GM12878 (cell line): Measurements from ENCODE around the gene F12. TPM values are rescaled to one million over a fixed set of nuclear protein-coding genes. Genes with fewer than 3 reads are reported as not detected.

Experiments used
- ATAC-seq: fragments of 200-7000 bp; cut with Tn5 transposase; 3 replicates; pipeline ENCODE4 v1.9.1; 2020; ENCODE audit warnings: mild to moderate bottlenecking, moderate library complexity
- BruUV-seq: library from RNA; stranded (reverse); fragments of 400-500 nt; replicated peaks from 2 replicates; lab custom pipeline; 2021; lab: Mats Ljungman, UMichigan
- CTCF ChIA-PET: fragments of 300-600 bp; sonication (Branson Sonifier 250); formaldehyde crosslinking; extraction: SDS; loops from one replicate; lab custom pipeline; 2021; ENCODE audit warnings: inconsistent platforms; lab: Yijun Ruan, JAX
- POLR2A ChIA-PET: fragments of 350-600 bp; formaldehyde crosslinking; extraction: SDS; loops from one replicate; lab custom pipeline; 2021; ENCODE audit warnings: inconsistent platforms; lab: Charles Lee
- RAD21 ChIA-PET: fragments of 300-600 bp; sonication (Branson Sonifier 250); formaldehyde crosslinking; loops from one replicate; lab custom pipeline; 2023; ENCODE audit warnings: antibody characterized with exemption; ENCODE audit not compliant: unreplicated experiment; lab: Charles Lee
- SMC1A ChIA-PET: fragments of 300-600 bp; sonication (Branson Sonifier 250); formaldehyde crosslinking; loops from one replicate; lab custom pipeline; 2023; ENCODE audit not compliant: unreplicated experiment, uncharacterized antibody; lab: Charles Lee
- DNase-seq: peaks from one replicate; pipeline ENCODE4 v3.0.0-alpha.2; 2011; ENCODE audit warnings: low read depth, low spot score
- FAIRE-seq: peaks from 3 replicates; lab custom pipeline; 2011; peaks lifted over from hg19 to GRCh38; lab: Jason Lieb, UNC
- H2AFZ ChIP-seq: 2 replicates; pipeline ENCODE4 v1.6.0; 2011; ENCODE audit warnings: low read depth, low read length, control low read depth; ENCODE audit not compliant: control insufficient read depth
- H3K27ac ChIP-seq: 2 replicates; pipeline ENCODE4 v1.5.1; 2011; ENCODE audit warnings: control low read depth; ENCODE audit not compliant: control insufficient read depth, insufficient read depth
- H3K27me3 ChIP-seq, 2 experiments: replicated peaks in 1 of 2; 2 replicates each; pipeline versions ENCODE4 v1.6.0 to v1.6.1; 2011; ENCODE audit warnings: low read length in 1 of 2; ENCODE audit not compliant: control insufficient read depth in 2 of 2, insufficient read depth in 2 of 2
- H3K36me3 ChIP-seq, 2 experiments: 2 replicates each; pipeline ENCODE4 v1.5.1; 2011; ENCODE audit warnings: low read length in 1 of 2; ENCODE audit not compliant: control insufficient read depth in 2 of 2, insufficient read depth in 2 of 2
- H3K4me1 ChIP-seq: 2 replicates; pipeline ENCODE4 v1.6.1; 2011; ENCODE audit warnings: mild to moderate bottlenecking, low read length, moderate library complexity, mixed read lengths; ENCODE audit not compliant: control insufficient read depth, insufficient read depth
- H3K4me2 ChIP-seq: 2 replicates; pipeline ENCODE4 v1.6.0; 2011; ENCODE audit warnings: control low read depth; ENCODE audit not compliant: control insufficient read depth, insufficient read depth
- H3K4me3 ChIP-seq: fragments of 200-600 bp; sonication (generic); 2 replicates; pipeline ENCODE4 v1.5.1; 2016
- H3K79me2 ChIP-seq: 2 replicates; pipeline ENCODE4 v1.6.0; 2011; ENCODE audit warnings: low read length; ENCODE audit not compliant: control insufficient read depth, insufficient read depth
- H3K9ac ChIP-seq: 2 replicates; pipeline ENCODE4 v1.8.0; 2011; ENCODE audit warnings: low read length, control low read depth, mixed read lengths; ENCODE audit not compliant: control insufficient read depth, insufficient read depth
- H3K9me3 ChIP-seq: replicated peaks from 3 replicates; pipeline ENCODE4 v1.5.1; 2011; ENCODE audit warnings: mild to moderate bottlenecking, low read length; ENCODE audit not compliant: control insufficient read depth, insufficient read depth
- H4K20me1 ChIP-seq: 2 replicates; pipeline ENCODE4 v1.6.0; 2011; ENCODE audit not compliant: control insufficient read depth, insufficient read depth
- EZH2 ChIP-seq: IDR thresholded peaks from 2 replicates; pipeline ENCODE4 v1.6.1; 2012; ENCODE audit warnings: low read depth, mild to moderate bottlenecking, control low read depth, inconsistent platforms, low read length, borderline replicate concordance; ENCODE audit not compliant: control insufficient read depth
- STAT1 ChIP-seq: fragments of 450-650 bp; conservative IDR thresholded peaks from 2 replicates; pipeline ENCODE4 v1.6.1; 2014; ENCODE audit warnings: antibody characterized with exemption, mild to moderate bottlenecking
- WGBS: methylation state at CpG from one replicate; pipeline ENCODE4 v1.1.6; 2016; ENCODE audit warnings: low lambda C conversion rate; ENCODE audit not compliant: insufficient replicate concordance, insufficient coverage; ENCODE audit errors: missing lambda C conversion rate; 5-methylcytosine and 5-hydroxymethylcytosine counted together
- in situ Hi-C: fragments of 300-500 bp; cut with MboI; formaldehyde crosslinking; loops from 9 replicates; pipeline ENCODE4 v1.14.3; 2018; ENCODE audit warnings: mixed read lengths
- intact Hi-C: fragments of 100-400 bp; cut with micrococcal nuclease; formaldehyde crosslinking; loops from one replicate; pipeline ENCODE4 v1.14.2; 2022; ENCODE audit not compliant: unreplicated experiment
- polyA plus RNA-seq, 11 experiments: library from polyadenylated mRNA; depleted of rRNA in 4 of 11; unstranded in 6 of 11; stranded (reverse) in 5 of 11; fragments of >200 nt; fragmentation: Nextera tagmentation in 4 of 11; fragmentation: Illumina TruSeq in 1 of 11; extraction: Ambion mirVana in 4 of 11; extraction: Trizol in 1 of 11; gene quantifications; 1 replicate in 1 of 11; 2 replicates in 10 of 11; pipeline versions ENCODE4 v1.2.1 to v1.2.3, GENCODE V29; 2011 to 2016; ENCODE audit warnings: inconsistent platforms in 2 of 11, missing spikeins in 2 of 11, low read depth in 1 of 11
- total RNA-seq, 4 experiments: library from RNA; depleted of rRNA in 3 of 4; stranded (reverse); fragments of >200 nt in 3 of 4; fragmentation: Illumina TruSeq in 1 of 4; extraction: Trizol in 1 of 4; gene quantifications; 2 replicates each; pipeline versions ENCODE4 v1.2.1 to v1.2.3, GENCODE V29; 2013 to 2021

The F12 gene
- total and polyA plus RNA-seq, 10 of the 15 experiments (the other 5 are each of a cell fraction or from before 2014, with no cell fraction given): 0.25 to 11.3 (median 5.5) TPM

DNA sequence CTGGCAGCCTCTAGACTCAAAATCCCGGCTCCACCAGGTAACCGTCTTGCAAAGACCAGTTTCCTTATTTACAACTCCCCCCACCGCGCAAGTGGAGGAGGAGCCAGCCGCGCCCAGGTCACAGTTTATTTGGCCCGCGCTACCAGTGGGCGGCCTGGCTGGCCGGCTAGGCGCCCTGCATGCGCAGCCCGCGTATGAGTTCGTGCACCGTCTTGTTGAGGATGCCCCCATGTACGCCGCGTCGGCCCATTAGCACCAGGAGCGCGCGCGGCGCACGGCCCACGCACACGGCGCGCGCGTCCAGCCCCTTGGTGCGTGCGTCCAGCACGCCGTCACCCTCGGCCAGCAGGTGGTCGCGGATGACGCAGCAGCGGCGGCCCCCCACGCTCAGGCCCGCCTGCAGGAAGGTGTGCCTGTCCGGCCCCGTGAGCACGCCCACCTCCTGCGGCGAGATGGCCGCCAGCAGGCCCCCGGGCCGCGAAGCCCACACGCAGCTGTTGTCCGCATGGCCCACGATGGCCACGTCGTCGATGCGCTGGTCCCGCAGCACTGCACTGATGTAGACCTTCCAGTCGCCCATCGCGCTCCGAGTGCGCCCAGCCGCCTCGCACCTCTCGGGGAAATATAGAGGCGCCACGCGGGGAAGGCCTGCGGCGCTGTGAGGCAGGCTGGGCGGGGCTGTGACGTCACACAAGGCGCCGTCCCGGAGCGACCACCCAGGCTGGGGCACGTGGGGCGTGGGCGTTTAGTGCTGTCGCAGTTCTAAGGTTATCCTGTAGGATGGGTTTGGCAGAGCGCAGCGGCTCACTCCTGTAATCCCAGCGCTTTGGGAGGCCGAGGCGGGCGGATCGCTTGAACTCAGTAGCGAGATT, 9.1 kb downstream of the F12 start, which contains the start of gene PFN3:
PFN3 (minus strand) TSS at position 665 of the 872 bp plus-strand sequence; CDS start at position 580, 85 bp downstream.
- TF ChIP-seq STAT1: no peak
- intact Hi-C loops: no loop called here
- Histone ChIP-seq H3K36me3 (no peaks in the 10 kb centered on the region), H3K4me3 (no peak within 1 kb of the TSS), H3K4me1 (peaks cover 20% of the 10 kb centered on the region), H2AFZ (no peak within 1 kb of the TSS), H3K27me3 (no peaks in the 10 kb centered on the region), H4K20me1 (no peaks in the 10 kb centered on the region), H3K9ac (no peak within 1 kb of the TSS), H3K79me2 (no peaks in the 10 kb centered on the region), H3K9me3 (no peaks in the 10 kb centered on the region), H3K4me2 (no peak within 1 kb of the TSS), H3K27ac (no peak within 1 kb of the TSS)
- in situ Hi-C loops: loop anchor here (25.0 kb wide), 1 partner anchor 1363 kb away; no protein-coding TSS in a partner anchor
- RAD21 ChIA-PET: interaction anchor here (6.3 kb wide), 1 partner anchor 10 kb away, joined by 120 read pairs; no protein-coding TSS in a partner anchor
- FAIRE-seq (no peak), DNase-seq (no peak), ATAC-seq (no peak)
- 85% methylated on average over 79 of the region's 92 CpGs for WGBS
- SMC1A ChIA-PET: interaction anchor here (3.6 to 7.4 kb wide), 5 partner anchors 9 to 81 kb away, joined by 23 to 105 read pairs (median 92); partner anchors contain the start of genes GRK6 and PRR7
- BruUV-seq: no TSS peak
- CTCF ChIA-PET: interaction anchor here (0.7 to 8.3 kb wide), 5 partner anchors 9 to 734 kb away, joined by 3 to 391 read pairs (median 188); partner anchors contain the start of genes GRK6 and PRR7
- POLR2A ChIA-PET: interaction anchor here (11.0 kb wide), 1 partner anchor 28 kb away, joined by 174 read pairs; the partner anchor contains the start of gene GRK6

- H3K27ac ChIP-seq: no peak overlapping the region
- FAIRE-seq (no peak), DNase-seq (no peak), ATAC-seq (no peak)
- no peaks in the 10 kb centered on the region for H3K27me3 ChIP-seq
- H2AFZ ChIP-seq: no peak overlapping the region
- ChIA-PET RAD21 (interaction anchor here (0.9 kb wide), 1 partner anchor 56 kb away, joined by 3 read pairs; no protein-coding TSS in a partner anchor), SMC1A (interaction anchor here (1.1 kb wide), 1 partner anchor 79 kb away, joined by 3 read pairs; no protein-coding TSS in a partner anchor), CTCF (no interaction called here), POLR2A (no interaction called here)
- H3K4me2 ChIP-seq: no peak overlapping the region
- no TSS peak for BruUV-seq
- 48% methylated on average over 13 of the region's 16 CpGs for WGBS
- no peak overlapping the region for H3K4me3 ChIP-seq
- no peak for TF ChIP-seq EZH2
- no peaks in the 10 kb centered on the region for H3K79me2 ChIP-seq
- intact Hi-C loops (no loop called here), in situ Hi-C loops (loop anchor here (25.0 kb wide), 1 partner anchor 1361 kb away; no protein-coding TSS in a partner anchor)
- H3K4me1 ChIP-seq: peaks cover 6% of the 10 kb centered on the region
- no peak overlapping the region for H3K9ac ChIP-seq
- H3K36me3 ChIP-seq: no peaks in the 10 kb centered on the region
- no peaks in the 10 kb centered on the region for H4K20me1 ChIP-seq
- no peaks in the 10 kb centered on the region for H3K9me3 ChIP-seq
These were observed 11.4 kb downstream of the F12 start for GRCh38 chr5:177397875-177398390.
